Measurements from ENCODE around the gene ACSF3. TPM values are rescaled to one million over a fixed set of nuclear protein-coding genes. Genes with fewer than 3 reads are reported as not detected.

ACSF3 gene
- total RNA-seq, 1 donor from 2014 or later = 78.0 TPM

GRCh38 chr16:89055894-89056555, 37.6 kb upstream of the ACSF3 start:
- DNase-seq (no peak), ATAC-seq (ENCODE audit: low read depth) (no peak)
- Mint-ChIP-seq H3K4me3 (no peak overlapping the region), H3K27me3 (no peaks in the 10 kb centered on the region), H3K4me1 (peaks cover 23% of the 10 kb centered on the region), H3K9me3 (no peaks in the 10 kb centered on the region), H3K27ac (no peak overlapping the region), H3K36me3 (ENCODE audit: low read depth) (no peaks in the 10 kb centered on the region)
- ChIA-PET POLR2A (no interaction called here), CTCF (no interaction called here)
- TF ChIP-seq CTCF (IDR thresholded peaks at IDR 0.05) = no peak
- intact Hi-C loops (cut with micrococcal nuclease) = no loop called here

GRCh38 chr16:89056592-89056991, 37.1 kb upstream of the ACSF3 start:
- intact Hi-C loops (cut with micrococcal nuclease) = no loop called here
- peaks cover 29% of the 10 kb centered on the region for H3K4me1 Mint-ChIP-seq
- H3K36me3 Mint-ChIP-seq (ENCODE audit: low read depth) = no peaks in the 10 kb centered on the region
- H3K27ac Mint-ChIP-seq = no peak overlapping the region
- ATAC-seq (ENCODE audit: low read depth) (no peak), DNase-seq (no peak)
- ChIA-PET CTCF (no interaction called here), POLR2A (no interaction called here)
- no peak for TF ChIP-seq CTCF (IDR thresholded peaks at IDR 0.05)
- H3K27me3 Mint-ChIP-seq = no peaks in the 10 kb centered on the region
- no peak overlapping the region for H3K4me3 Mint-ChIP-seq
- no peaks in the 10 kb centered on the region for H3K9me3 Mint-ChIP-seq

GRCh38 chr16:89057738-89058137, 35.9 kb upstream of the ACSF3 start:
- H3K27ac Mint-ChIP-seq = no peak overlapping the region
- peaks cover 37% of the 10 kb centered on the region for H3K4me1 Mint-ChIP-seq
- no peak for ATAC-seq (ENCODE audit: low read depth)
- ChIA-PET POLR2A (no interaction called here), CTCF (no interaction called here)
- no peaks in the 10 kb centered on the region for H3K27me3 Mint-ChIP-seq
- intact Hi-C loops (cut with micrococcal nuclease) = no loop called here
- H3K4me3 Mint-ChIP-seq = no peak overlapping the region
- H3K9me3 Mint-ChIP-seq = no peaks in the 10 kb centered on the region
- no peak for TF ChIP-seq CTCF (IDR thresholded peaks at IDR 0.05)
- no peaks in the 10 kb centered on the region for H3K36me3 Mint-ChIP-seq (ENCODE audit: low read depth)
- no peak for DNase-seq

GRCh38 chr16:89058812-89059211, 34.8 kb upstream of the ACSF3 start:
- CTCF ChIA-PET = no interaction called here
- POLR2A ChIA-PET = interaction anchor here (0.7 kb wide), 1 partner anchor 27 kb away, joined by 3 read pairs; no protein-coding TSS in a partner anchor
- no peaks in the 10 kb centered on the region for H3K36me3 Mint-ChIP-seq (ENCODE audit: low read depth)
- no peaks in the 10 kb centered on the region for H3K9me3 Mint-ChIP-seq
- ATAC-seq (ENCODE audit: low read depth) = no peak
- intact Hi-C loops (cut with micrococcal nuclease) = no loop called here
- DNase-seq = no peak
- H3K4me1 Mint-ChIP-seq = peaks cover 37% of the 10 kb centered on the region
- H3K27me3 Mint-ChIP-seq = no peaks in the 10 kb centered on the region
- no peak overlapping the region for H3K4me3 Mint-ChIP-seq
- no peak for TF ChIP-seq CTCF (IDR thresholded peaks at IDR 0.05)
- H3K27ac Mint-ChIP-seq = no peak overlapping the region

GRCh38 chr16:89060207-89060794, 33.4 kb upstream of the ACSF3 start:
- H3K27ac Mint-ChIP-seq = peak overlapping the region; percentile 89
- CTCF ChIA-PET = no interaction called here
- peak overlapping the region; percentile 68 for H3K4me3 Mint-ChIP-seq

More at GRCh38 chr16:89060207-89060794, 33.4 kb upstream of the ACSF3 start:
- peaks cover 50% of the 10 kb centered on the region for H3K4me1 Mint-ChIP-seq
- POLR2A ChIA-PET = interaction anchor here (0.5 to 1.2 kb wide), 11 partner anchors 9 to 133 kb away, joined by 3 to 10 read pairs (median 3); partner anchors contain the start of gene ACSF3
- ATAC-seq (ENCODE audit: low read depth) = peak; percentile 81
- no peaks in the 10 kb centered on the region for H3K36me3 Mint-ChIP-seq (ENCODE audit: low read depth)
- H3K9me3 Mint-ChIP-seq = no peaks in the 10 kb centered on the region
- intact Hi-C loops (cut with micrococcal nuclease) = loop anchor here (1.0 to 2.0 kb wide), 4 partner anchors 28 to 409 kb away; partner anchors contain the start of gene CYBA
- TF ChIP-seq CTCF (IDR thresholded peaks at IDR 0.05) = no peak
- DNase-seq = peak; percentile 55
- H3K27me3 Mint-ChIP-seq = no peaks in the 10 kb centered on the region

Measured in activated B cell treated with CpG ODN at 0.5 μM for 24 hours (primary cell).